Heart left ventricle (tissue), 13 donors: Measurements from ENCODE around the gene RPS14.

Experiments
- CTCF ChIP-seq, 12 donors: fragments of 200-600 bp; sonication (generic) in 4 of 12; IDR thresholded peaks; one replicate each; pipeline versions ENCODE4 v1.5.0 to v1.8.0; 2018 to 2022; ENCODE audit warnings: antibody characterized with exemption in 12 of 12, mild to moderate bottlenecking in 5 of 12
- POLR2A ChIP-seq, 2 donors: fragments of 450-650 bp; IDR thresholded peaks; one replicate each; pipeline ENCODE4 v1.6.1; 2017; ENCODE audit warnings: antibody characterized with exemption in 2 of 2, mild to moderate bottlenecking in 2 of 2, moderate library complexity in 2 of 2
- donor health status: ischemic (EF 13 %, LVEDD 7.1; RV severe dilation, severe dysfunction).
- donor health status: DM: no; HTN: yes; CAD: no.
- donor health status: DM: no; HTN: no; CAD: no.
- donor health status: ischemic (EF 25% LVEDD 6.9; RV normal size, moderate dysfunction).
- donor health status: ischemic (EF 25% LVEDD 5.7; RV mildly dilated, moderate dysfunction).
- donor health status: ischemic (EF 35%, LVEDD 5.7; RV mildly dilated, moderate dysfunction).
- donor health status: nonischemic (EF 11% LVEDD 7.7; RV severe dilation, severe dysfunction).
- donor health status: DM: yes; HTN: yes; CAD: no.
- donor health status: PGD.
- donor health status: ischemic (EF 29% LVEDD 5.4; RV normal size, mild dysfunction).
- donor health status: nonischemic (EF 23%, LVEDD 6.1; RV moderate dilation, normal function).

DNA sequence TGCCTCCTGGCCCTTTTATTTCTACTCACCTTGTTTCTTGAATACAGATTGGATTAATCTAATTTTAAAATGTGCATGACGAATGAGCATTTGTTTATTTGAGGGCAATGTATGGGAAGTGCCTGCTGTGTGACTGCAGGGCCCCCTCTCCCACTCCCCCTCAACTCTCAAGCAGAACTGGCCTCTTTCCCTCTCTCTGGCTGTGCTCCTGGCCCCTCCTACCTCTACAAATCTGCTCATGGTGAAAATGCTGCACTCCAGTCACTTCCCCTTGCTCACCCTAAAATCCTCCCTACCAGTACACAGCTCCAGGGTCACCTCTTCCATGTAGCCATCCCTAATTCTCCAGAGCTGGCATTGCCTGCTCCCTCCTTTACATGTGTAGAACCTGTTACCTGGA lies 41.2 kb upstream of the RPS14 start:
- TF ChIP-seq CTCF (IDR thresholded peaks at IDR 0.05) (no peak), POLR2A (IDR thresholded peaks at IDR 0.05) (no peak)
